AG04450 (cell line): ENCODE results near the gene AQP12B. TPM values are rescaled to one million over a fixed set of nuclear protein-coding genes. Genes with fewer than 3 reads are reported as not detected.

Source experiments
- CTCF ChIA-PET: fragments of 300-600, 350-600 bp; formaldehyde crosslinking; extraction: SDS; loops from one replicate; lab custom pipeline; 2022; ENCODE audit warnings: antibody characterized with exemption, inconsistent platforms; lab: Charles Lee
- POLR2A ChIA-PET: fragments of 350-600 bp; formaldehyde crosslinking; extraction: SDS; loops from one replicate; lab custom pipeline; 2021; ENCODE audit warnings: antibody characterized with exemption, inconsistent platforms; lab: Yijun Ruan, JAX
- DNase-seq: peaks from one replicate; pipeline ENCODE4 v3.0.0-alpha.2; 2011; ENCODE audit warnings: low read depth, low spot score
- H3K27ac ChIP-seq: one replicate; pipeline ENCODE4 v1.5.1; 2012; ENCODE audit warnings: low read depth, low read length, control low read depth
- H3K27me3 ChIP-seq: one replicate; pipeline ENCODE4 v1.6.0; 2012; ENCODE audit warnings: low read length; ENCODE audit not compliant: control insufficient read depth, insufficient read depth
- H3K4me3 ChIP-seq: 2 replicates; pipeline ENCODE4 v1.5.1; 2011; ENCODE audit warnings: mild to moderate bottlenecking, low read depth, low read length, control low read depth
- H3K9me3 ChIP-seq: 2 replicates; pipeline ENCODE4 v1.5.1; 2012; ENCODE audit warnings: low read length; ENCODE audit not compliant: control insufficient read depth, insufficient read depth
- polyA plus RNA-seq: library from polyadenylated mRNA; depleted of rRNA; stranded (reverse); fragments of >200 nt; gene quantifications from 2 replicates; pipeline ENCODE4 v1.2.3, GENCODE V29; 2011
- TF ChIP-seq, protein P1 (sequence below): IDR thresholded peaks from 2 replicates; pipeline ENCODE4 v1.5.1; 2011; ENCODE audit warnings: low read depth, low read length, control low read depth, inconsistent platforms

The AQP12B gene
- polyA plus RNA-seq, 1 experiment, result not detected

GRCh38 chr2:240721596-240722180, 39.0 kb upstream of the AQP12B start:
- Histone ChIP-seq H3K4me3 (no peak overlapping the region), H3K9me3 (no peaks in the 10 kb centered on the region; the same call in 1 of the 2 replicates), H3K27ac (no peak overlapping the region), H3K27me3 (peaks cover 2% of the 10 kb centered on the region)
- DNase-seq, result no peak
- ChIA-PET POLR2A (no interaction called here), CTCF (no interaction called here)
- TF ChIP-seq, protein P1, sequence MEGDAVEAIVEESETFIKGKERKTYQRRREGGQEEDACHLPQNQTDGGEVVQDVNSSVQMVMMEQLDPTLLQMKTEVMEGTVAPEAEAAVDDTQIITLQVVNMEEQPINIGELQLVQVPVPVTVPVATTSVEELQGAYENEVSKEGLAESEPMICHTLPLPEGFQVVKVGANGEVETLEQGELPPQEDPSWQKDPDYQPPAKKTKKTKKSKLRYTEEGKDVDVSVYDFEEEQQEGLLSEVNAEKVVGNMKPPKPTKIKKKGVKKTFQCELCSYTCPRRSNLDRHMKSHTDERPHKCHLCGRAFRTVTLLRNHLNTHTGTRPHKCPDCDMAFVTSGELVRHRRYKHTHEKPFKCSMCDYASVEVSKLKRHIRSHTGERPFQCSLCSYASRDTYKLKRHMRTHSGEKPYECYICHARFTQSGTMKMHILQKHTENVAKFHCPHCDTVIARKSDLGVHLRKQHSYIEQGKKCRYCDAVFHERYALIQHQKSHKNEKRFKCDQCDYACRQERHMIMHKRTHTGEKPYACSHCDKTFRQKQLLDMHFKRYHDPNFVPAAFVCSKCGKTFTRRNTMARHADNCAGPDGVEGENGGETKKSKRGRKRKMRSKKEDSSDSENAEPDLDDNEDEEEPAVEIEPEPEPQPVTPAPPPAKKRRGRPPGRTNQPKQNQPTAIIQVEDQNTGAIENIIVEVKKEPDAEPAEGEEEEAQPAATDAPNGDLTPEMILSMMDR, result no peak

DNA sequence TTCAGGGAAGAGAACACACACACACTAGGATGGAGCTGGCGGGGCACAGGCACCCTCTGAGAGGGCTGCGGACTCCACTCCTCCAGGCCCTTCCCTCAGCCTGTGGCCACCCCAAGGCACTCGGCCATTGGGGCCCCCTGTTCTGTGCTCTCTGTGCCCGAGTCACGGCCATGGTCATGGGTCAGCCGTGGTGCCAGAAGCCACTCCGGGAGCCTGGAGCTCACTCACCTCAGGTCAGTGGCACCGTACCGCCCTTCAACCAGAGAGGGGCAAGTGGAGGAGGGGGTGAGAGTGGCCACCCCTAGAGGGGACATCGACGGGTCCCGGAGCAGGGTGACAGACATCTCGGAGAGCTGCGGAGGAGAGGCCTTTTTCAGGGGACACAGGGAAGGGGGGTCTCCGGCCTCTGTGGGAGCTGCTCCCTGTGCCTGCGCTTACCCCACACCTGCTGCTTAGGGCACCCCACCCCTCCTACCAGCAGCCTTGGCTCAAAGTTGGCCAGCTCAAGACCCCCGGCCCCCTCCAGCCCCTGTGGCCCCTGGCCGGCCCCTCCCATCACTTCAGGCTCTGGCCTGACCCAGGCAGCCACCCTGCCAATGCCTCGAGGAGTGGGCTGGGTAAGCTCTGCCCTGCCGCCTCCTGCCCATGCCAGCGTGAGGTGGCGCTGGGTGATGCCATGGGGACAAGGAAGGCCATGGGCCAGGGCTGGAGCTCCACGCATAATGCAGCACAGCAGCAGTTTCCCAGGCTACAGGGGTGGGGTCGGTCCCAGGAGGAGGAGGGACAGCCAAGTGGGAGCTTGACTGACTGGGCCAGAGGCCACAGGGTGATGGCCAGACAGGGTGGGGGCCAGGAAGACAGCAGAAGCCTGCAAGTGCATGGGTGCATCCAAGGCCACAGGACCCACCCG, 38.3 kb upstream of the AQP12B start:
- CTCF ChIA-PET, result no interaction called here
- Histone ChIP-seq H3K27ac (no peak overlapping the region), H3K9me3 (no peaks in the 10 kb centered on the region; the same call in 1 of the 2 replicates), H3K27me3 (peaks cover 2% of the 10 kb centered on the region), H3K4me3 (no peak overlapping the region)
- TF ChIP-seq, protein P1, result no peak
- no peak for DNase-seq
- POLR2A ChIA-PET, result no interaction called here

GRCh38 chr2:240719676-240720545, 37.2 kb upstream of the AQP12B start:
- TF ChIP-seq, protein P1, result no peak
- no peak overlapping the region for H3K4me3 ChIP-seq
- H3K9me3 ChIP-seq, result no peaks in the 10 kb centered on the region; the same call in 1 of the 2 replicates
- DNase-seq, result no peak
- CTCF ChIA-PET, result no interaction called here
- H3K27me3 ChIP-seq, result peaks cover 2% of the 10 kb centered on the region
- POLR2A ChIA-PET, result interaction anchor here (0.5 kb wide), 1 partner anchor 382 kb away, joined by 3 read pairs; no protein-coding TSS in a partner anchor
- no peak overlapping the region for H3K27ac ChIP-seq

DNA sequence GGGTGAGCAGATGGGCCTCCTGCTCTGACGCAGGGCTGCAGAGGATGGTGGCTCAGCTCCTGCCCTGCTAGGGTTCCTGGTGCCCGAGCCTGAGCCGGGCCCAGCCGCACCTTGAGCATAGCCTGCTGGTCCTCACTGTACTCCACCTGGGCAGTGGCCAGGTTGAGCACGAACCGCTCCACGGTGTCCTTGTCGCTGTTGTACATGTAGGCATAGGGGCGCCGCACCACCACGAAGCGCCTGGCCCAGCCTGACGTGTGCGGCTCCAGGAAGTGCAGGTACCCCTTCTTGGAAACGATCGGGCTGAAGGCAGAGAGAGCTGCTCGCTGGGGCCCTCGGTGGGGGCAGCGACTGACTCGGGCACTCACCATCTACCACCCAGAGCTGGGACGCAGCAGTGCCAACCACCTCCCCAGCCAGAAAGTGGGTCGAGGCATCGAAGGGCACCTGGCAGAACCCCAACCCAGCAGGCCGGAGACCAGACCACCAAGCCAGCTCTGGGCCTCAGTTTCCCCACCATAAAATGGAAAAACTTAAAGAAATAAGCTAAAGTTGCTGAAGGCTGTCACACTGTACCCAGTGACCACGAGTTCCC, 36.3 kb upstream of the AQP12B start:
- Histone ChIP-seq H3K27ac (no peak overlapping the region), H3K9me3 (no peaks in the 10 kb centered on the region; the same call in 1 of the 2 replicates), H3K27me3 (peaks cover 2% of the 10 kb centered on the region), H3K4me3 (no peak overlapping the region)
- ChIA-PET POLR2A (no interaction called here), CTCF (no interaction called here)
- no peak for DNase-seq
- TF ChIP-seq, protein P1, result no peak
